Thyroid gland (tissue), 4 donors: ENCODE results near the gene NUDT3. TPM values are rescaled to one million over a fixed set of nuclear protein-coding genes. Genes with fewer than 3 reads are reported as not detected.

Experiments used
- DNase-seq, 2 donors: peaks; one replicate each; pipeline ENCODE4 v3.0.0-alpha.2; 2019
- H3K27ac ChIP-seq, 3 donors: fragments of 200-600 bp; sonication (generic); 1 replicate in 2 of 3; 2 replicates in 1 of 3; pipeline ENCODE4 v1.5.1; 2016 to 2019; ENCODE audit warnings: mild to moderate bottlenecking in 1 of 3, moderate library complexity in 1 of 3
- H3K27me3 ChIP-seq: fragments of 200-600 bp; sonication (generic); one replicate; pipeline ENCODE4 v1.5.1; 2019
- H3K36me3 ChIP-seq, 2 donors: fragments of 200-600 bp; sonication (generic); one replicate each; pipeline ENCODE4 v1.5.1; 2016 to 2019
- H3K4me1 ChIP-seq, 2 donors: fragments of 200-600 bp; sonication (generic); one replicate each; pipeline ENCODE4 v1.5.1; 2017 to 2019
- H3K4me3 ChIP-seq, 3 donors: fragments of 200-600 bp; sonication (generic); replicated peaks in 1 of 3; 1 replicate in 2 of 3; 2 replicates in 1 of 3; pipeline ENCODE4 v1.5.1; 2016; ENCODE audit warnings: mild to moderate bottlenecking in 1 of 3
- H3K9me3 ChIP-seq: fragments of 200-600 bp; sonication (generic); one replicate; pipeline ENCODE4 v1.5.1; 2017
- CTCF ChIP-seq, 6 experiments: fragments of 200-600 bp in 3 of 6; fragments of 450-650 bp in 3 of 6; sonication (generic) in 3 of 6; IDR thresholded peaks; one replicate each; pipeline ENCODE4 v1.5.1; 2016 to 2019; ENCODE audit warnings: antibody characterized with exemption in 6 of 6, mild to moderate bottlenecking in 2 of 6, inconsistent platforms in 1 of 6, moderate library complexity in 1 of 6
- POLR2A ChIP-seq, 2 donors: fragments of 450-650 bp; IDR thresholded peaks; one replicate each; pipeline ENCODE4 v1.6.1; 2017; ENCODE audit warnings: antibody characterized with exemption in 2 of 2, mild to moderate bottlenecking in 2 of 2, moderate library complexity in 1 of 2
- WGBS, 2 donors: methylation state at CpG; one replicate each; pipeline ENCODE4 v1.1.5; 2017; 5-methylcytosine and 5-hydroxymethylcytosine counted together
- intact Hi-C: fragments of 100-400 bp; cut with DNase I; formaldehyde crosslinking; loops from one replicate; pipeline ENCODE4 v1.15.1; 2023
- total RNA-seq, 4 donors: library from RNA; depleted of rRNA; stranded (reverse); fragments of >200 nt; gene quantifications; one replicate each; pipeline ENCODE4 v1.2.3, GENCODE V29; 2016

NUDT3 gene
- total RNA-seq, 4 donors from 2014 or later, result 68.1 to 98.9 (median 75.5) TPM

DNA sequence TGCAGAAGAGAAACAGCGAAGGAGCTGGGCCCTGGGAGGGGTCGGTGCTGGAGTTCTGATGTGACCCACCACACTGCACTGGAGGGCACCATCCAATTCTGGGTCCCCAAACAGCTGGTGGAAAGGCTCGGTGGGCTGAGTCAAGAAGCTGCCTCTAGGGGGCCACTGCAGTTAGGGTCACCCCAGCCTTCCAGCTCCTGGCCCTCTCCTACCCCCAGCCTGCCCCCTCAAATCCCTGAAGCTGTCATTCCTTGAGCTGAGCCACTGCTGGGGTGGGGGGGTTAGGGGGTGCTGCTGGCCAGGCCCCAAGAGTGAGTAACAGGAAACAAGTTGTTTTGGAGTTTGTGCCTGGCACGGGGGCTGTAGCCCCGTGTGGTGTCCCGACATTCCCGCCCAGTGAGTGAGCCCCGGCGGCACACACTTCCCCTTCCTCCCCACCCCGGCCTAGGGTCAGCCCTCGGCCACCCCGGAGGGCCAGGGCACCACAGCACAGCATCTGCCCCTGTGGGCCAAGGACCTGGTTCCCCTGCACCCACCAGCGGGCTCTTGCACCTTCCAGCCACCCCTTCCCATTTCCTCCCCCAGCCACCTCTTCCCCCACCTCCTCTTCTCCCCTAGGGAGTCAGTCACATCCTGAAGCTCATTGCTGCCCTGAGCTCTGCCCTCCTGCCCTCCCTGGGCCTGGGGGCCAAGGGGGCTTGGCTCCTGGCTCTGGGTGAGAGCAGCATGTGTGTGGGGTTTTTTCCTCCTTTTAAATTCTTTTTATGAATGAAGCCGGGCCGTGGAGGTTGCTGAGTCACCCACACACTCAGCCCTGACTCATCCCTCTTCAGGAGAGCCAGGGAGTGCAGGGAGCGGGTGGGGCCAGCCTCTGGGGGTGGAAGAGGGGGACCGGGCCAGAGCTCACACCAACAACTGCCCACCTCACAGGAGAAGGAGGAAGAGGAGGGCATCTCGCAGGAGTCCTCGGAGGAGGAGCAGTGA is 148.3 kb downstream of the NUDT3 start:
- TF ChIP-seq CTCF (IDR thresholded peaks at IDR 0.05), result no peak
- TF ChIP-seq POLR2A (IDR thresholded peaks at IDR 0.05), result no peak
- peak; percentile 68 to 75 for DNase-seq
- intact Hi-C loops, result no loop called here
- H3K27ac ChIP-seq, result peak overlapping the region; percentile 52 to 61 (median 59)
- H3K4me3 ChIP-seq, result no peak overlapping the region
- H3K9me3 ChIP-seq, result no peaks in the 10 kb centered on the region
- no peaks in the 10 kb centered on the region for H3K36me3 ChIP-seq
- no peaks in the 10 kb centered on the region for H3K27me3 ChIP-seq
- peaks cover 5 to 19% of the 10 kb centered on the region in 2 donors for H3K4me1 ChIP-seq
- 51 to 65% methylated on average over 15 to 17 of the region's 19 CpGs for WGBS, 2 donors

DNA sequence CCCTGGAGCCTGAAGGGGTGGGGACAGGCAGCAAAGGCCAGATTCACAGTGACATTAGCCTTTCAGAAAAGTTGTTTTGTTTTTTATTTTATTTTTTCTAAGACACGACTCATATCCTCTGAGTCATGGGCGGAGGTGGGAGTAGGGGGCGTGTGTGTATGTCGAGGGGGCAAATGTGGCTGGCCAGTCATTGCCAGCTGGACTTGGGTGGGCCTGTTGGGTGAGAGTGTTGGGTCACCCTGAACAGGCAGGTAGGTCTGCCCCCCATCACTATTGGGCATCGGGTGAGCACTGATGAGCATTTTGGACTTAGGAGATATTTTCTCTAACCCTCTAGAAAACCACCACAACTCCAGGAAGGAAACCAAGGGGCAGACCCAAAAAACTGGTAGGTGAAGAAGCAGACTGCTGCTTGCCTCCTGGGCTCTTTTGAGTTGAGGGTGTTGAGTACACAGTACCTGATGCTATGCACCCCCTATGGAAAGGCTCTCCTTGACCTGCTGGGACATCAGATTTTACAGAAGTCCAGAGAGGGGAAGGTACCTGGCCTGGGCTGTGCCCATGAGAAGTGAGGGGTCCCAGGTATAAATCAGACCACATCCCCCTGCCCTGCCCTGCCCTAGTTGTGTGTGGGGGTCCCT is 149.2 kb downstream of the NUDT3 start:
- WGBS, 2 donors, result 73 to 82% methylated on average over 5 of the region's 5 CpGs
- H3K9me3 ChIP-seq, result no peaks in the 10 kb centered on the region
- H3K27ac ChIP-seq, result peak overlapping the region in 1 of 3 donors; percentile 61
- no peaks in the 10 kb centered on the region for H3K36me3 ChIP-seq
- no peaks in the 10 kb centered on the region for H3K27me3 ChIP-seq
- peaks cover 9 to 27% of the 10 kb centered on the region in 2 donors for H3K4me1 ChIP-seq
- intact Hi-C loops, result no loop called here
- no peak for DNase-seq
- TF ChIP-seq CTCF (IDR thresholded peaks at IDR 0.05), result no peak
- no peak for TF ChIP-seq POLR2A (IDR thresholded peaks at IDR 0.05)
- no peak overlapping the region for H3K4me3 ChIP-seq

DNA sequence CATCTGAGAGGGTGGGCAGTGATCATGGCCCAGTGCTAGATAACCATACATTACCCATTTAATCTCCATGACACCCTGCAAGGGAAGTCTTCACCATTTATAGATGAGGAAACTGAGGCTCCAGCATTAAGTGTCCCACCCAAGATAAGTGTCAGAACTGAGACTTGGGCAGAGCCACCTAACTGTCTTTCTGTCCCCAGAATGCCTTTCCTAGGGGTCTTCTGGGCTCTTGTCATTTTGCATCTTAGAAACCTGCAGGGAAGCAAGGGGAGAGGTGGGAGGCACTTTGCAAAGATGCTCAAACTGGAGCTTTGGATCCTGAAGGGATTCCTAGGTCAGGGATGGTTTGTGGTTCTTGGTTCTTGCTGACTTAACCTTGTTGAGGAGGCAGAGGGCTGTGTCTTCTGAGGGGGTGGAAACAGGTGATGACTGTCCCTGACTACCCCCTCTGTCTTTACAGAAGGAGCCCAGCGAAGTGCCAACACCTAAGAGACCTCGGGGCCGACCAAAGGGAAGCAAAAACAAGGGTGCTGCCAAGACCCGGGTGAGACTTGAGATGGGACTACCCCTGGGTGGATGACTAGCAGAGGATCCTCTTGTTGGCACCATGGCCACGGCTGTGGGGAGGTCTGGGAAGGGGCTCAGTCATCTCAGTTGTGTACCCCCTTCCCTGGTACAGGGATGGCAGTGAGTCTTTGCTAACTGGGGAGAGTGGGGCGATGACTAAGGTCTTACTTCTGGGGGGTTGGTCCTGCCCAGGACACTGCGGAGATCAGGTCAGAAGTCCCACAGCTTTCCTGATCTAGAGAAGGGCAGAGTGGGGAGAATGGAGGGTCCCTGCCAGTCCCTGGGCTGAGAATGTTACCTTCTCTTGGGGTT is 150.0 kb downstream of the NUDT3 start:
- Histone ChIP-seq H3K36me3 (no peaks in the 10 kb centered on the region), H3K4me1 (peaks cover 6 to 29% of the 10 kb centered on the region in 2 donors), H3K9me3 (no peaks in the 10 kb centered on the region), H3K27ac (no peak overlapping the region), H3K27me3 (no peaks in the 10 kb centered on the region), H3K4me3 (no peak overlapping the region)
- 92 to 94% methylated on average over 7 of the region's 7 CpGs for WGBS, 2 donors
- intact Hi-C loops, result no loop called here
- TF ChIP-seq CTCF (IDR thresholded peaks at IDR 0.05), result no peak
- TF ChIP-seq POLR2A (IDR thresholded peaks at IDR 0.05), result no peak
- DNase-seq, result no peak

- intact Hi-C loops, result no loop called here
Observed at GRCh38 chr6:34241351-34242215, 150.9 kb downstream of the NUDT3 start.

More at GRCh38 chr6:34241351-34242215, 150.9 kb downstream of the NUDT3 start:
- no peak for TF ChIP-seq POLR2A (IDR thresholded peaks at IDR 0.05)
- no peak for DNase-seq
- Histone ChIP-seq H3K9me3 (no peaks in the 10 kb centered on the region), H3K4me1 (peaks cover 6 to 29% of the 10 kb centered on the region in 2 donors), H3K36me3 (no peaks in the 10 kb centered on the region), H3K27me3 (no peaks in the 10 kb centered on the region), H3K4me3 (no peak overlapping the region), H3K27ac (no peak overlapping the region)
- 94% methylated on average over 10 to 13 of the region's 13 CpGs for WGBS, 2 donors
